ENCODE measurements around the gene MRPS2.

DNA sequence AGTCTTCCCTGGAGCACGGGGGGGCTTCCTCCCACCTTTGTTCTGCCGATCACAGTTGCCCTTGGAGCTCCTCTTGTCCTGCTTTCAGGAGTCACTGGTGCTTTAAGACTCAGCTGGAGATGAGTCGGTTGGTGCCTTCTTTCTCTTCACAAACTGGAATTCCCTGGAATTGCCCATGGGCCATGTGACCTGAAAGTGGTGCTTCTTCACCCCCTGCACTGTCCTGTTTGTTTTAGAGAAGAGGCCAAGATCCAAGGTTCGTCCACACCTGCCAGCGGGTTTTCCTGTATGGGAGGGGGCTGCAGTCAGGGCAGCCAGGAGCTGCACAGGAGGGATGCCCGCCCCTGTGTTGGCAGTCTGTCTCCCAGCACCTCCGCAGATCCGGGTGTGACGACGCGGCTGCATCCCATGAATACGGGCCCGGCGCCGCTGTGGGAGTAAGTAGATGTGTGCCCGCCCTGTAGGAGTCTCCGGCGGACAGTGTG lies 9.5 kb upstream of the MRPS2 start:
- TF ChIP-seq, protein P1, sequence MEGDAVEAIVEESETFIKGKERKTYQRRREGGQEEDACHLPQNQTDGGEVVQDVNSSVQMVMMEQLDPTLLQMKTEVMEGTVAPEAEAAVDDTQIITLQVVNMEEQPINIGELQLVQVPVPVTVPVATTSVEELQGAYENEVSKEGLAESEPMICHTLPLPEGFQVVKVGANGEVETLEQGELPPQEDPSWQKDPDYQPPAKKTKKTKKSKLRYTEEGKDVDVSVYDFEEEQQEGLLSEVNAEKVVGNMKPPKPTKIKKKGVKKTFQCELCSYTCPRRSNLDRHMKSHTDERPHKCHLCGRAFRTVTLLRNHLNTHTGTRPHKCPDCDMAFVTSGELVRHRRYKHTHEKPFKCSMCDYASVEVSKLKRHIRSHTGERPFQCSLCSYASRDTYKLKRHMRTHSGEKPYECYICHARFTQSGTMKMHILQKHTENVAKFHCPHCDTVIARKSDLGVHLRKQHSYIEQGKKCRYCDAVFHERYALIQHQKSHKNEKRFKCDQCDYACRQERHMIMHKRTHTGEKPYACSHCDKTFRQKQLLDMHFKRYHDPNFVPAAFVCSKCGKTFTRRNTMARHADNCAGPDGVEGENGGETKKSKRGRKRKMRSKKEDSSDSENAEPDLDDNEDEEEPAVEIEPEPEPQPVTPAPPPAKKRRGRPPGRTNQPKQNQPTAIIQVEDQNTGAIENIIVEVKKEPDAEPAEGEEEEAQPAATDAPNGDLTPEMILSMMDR (conservative IDR thresholded peaks at IDR 0.05; ENCODE audit: low read depth, low read length): no peak
- TF ChIP-seq MXI1 (IDR thresholded peaks at IDR 0.05; ENCODE audit: borderline replicate concordance, low read depth, low read length): no peak
- TF ChIP-seq, protein P2, sequence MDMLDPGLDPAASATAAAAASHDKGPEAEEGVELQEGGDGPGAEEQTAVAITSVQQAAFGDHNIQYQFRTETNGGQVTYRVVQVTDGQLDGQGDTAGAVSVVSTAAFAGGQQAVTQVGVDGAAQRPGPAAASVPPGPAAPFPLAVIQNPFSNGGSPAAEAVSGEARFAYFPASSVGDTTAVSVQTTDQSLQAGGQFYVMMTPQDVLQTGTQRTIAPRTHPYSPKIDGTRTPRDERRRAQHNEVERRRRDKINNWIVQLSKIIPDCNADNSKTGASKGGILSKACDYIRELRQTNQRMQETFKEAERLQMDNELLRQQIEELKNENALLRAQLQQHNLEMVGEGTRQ (IDR thresholded peaks at IDR 0.05; ENCODE audit: low read depth, low read length): 0 out of 2 replicates have a peak, but pooled peaks have one; percentile 8
- TF ChIP-seq RAD21 (IDR thresholded peaks at IDR 0.05; ENCODE audit: low read length): no peak
- no peak for TF ChIP-seq RFX5 (IDR thresholded peaks at IDR 0.05; ENCODE audit: low read depth, low read length)
- TF ChIP-seq FOS (IDR thresholded peaks at IDR 0.05; ENCODE audit: low read depth, low read length): no peak
- no peak for TF ChIP-seq POLR2A (IDR thresholded peaks at IDR 0.05; ENCODE audit: low read depth, low read length)
